ENCODE measurements around the gene PPP1R1C.
A peak's percentile ranks its signal among the peaks of the same experiment; 100 is the strongest.

The PPP1R1C gene

GRCh38 chr2:181984060-181984459 lies 1.6 kb upstream of the PPP1R1C start:
- Histone ChIP-seq H3K4me1 (ENCODE audit: insufficient read depth, low read length) (peaks cover 8% of the 10 kb centered on the region), H3K9me3 (ENCODE audit: low read length) (no peaks in the 10 kb centered on the region), H3K4me3 (ENCODE audit: low read length) (no peak overlapping the region), H3K27me3 (ENCODE audit: insufficient read depth, low read length) (no peaks in the 10 kb centered on the region), H2AFZ (ENCODE audit: low read depth, low read length) (no peak overlapping the region), H3K36me3 (ENCODE audit: insufficient read depth, low read length) (no peaks in the 10 kb centered on the region)

DNA sequence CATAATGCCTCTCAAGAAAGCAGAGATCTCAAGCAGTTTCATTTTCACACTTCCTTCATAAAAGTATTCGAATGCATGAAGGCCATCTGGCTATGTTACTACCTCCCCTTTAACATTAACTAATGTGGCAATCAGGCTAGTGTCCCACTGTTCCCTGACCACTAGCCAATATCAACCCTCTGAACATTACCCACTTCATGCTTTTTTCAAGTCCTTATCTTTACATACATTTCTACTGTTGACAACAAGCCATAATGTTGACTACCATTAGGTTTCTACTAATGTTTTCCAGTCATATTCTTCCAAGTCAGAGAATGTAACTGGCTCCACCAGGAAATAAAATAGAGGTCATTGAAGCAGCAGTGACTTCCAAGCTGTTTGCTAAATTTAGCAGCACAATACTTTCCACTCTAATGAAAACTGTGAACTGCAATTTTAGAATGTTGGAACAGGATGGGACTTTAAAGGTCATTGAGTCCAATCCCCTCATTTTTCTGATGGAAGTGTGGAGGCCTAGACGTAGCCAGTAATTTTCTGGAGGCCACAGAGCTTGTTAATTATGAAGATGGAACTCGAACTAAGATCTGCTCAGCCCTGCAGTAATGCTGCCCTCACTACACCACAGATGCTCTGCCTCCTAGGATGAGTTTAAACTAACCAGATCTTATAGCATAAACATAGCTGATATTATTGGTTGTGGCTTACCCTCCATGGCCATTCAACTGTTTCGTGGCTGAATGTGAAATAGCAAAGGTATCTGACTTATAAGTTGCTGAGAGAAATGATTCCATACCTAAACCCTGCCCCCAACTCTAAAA lies 630 bp upstream of the PPP1R1C start:
- Histone ChIP-seq H3K4me3 (ENCODE audit: low read length) (no peak overlapping the region), H3K4me1 (ENCODE audit: insufficient read depth, low read length) (peaks cover 8% of the 10 kb centered on the region), H2AFZ (ENCODE audit: low read depth, low read length) (peak overlapping the region; percentile 1), H3K27me3 (ENCODE audit: insufficient read depth, low read length) (no peaks in the 10 kb centered on the region), H3K9me3 (ENCODE audit: low read length) (no peaks in the 10 kb centered on the region), H3K36me3 (ENCODE audit: insufficient read depth, low read length) (no peaks in the 10 kb centered on the region)

DNA sequence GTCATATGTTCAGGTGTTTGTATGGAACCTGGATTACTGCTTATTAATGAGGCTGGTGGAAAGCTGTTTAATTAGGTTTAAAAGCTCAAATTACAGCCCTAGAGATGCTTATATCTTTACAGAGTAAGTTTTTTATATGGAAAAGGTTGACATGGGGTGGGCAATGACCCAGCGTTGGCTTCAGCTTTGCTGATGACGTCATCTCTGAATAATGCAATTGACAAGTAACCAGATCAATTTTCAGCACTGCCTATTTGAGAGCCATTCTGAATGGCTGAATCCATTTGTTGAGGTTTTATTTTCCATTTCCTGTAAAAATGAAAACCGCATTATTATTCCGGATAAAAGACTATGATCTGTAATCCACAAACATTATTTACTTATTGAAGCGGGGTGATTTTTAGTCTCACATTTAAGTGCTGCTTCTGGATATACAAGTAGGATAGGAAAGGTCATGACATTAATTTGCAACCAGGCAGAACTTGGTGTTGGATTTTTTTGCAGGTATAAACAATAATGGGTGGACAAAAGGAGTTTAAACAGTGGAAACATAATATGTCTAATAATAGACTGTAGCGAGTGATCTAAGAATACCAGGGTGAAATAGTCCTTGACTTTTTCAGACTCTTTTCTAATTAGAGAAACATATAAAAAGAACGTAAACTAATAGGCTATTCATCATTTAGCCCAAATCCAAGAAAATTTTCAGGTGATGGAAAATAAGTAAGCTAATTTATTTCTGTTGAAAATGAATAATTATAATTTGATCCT lies 2.7 kb downstream of the PPP1R1C start:
- Histone ChIP-seq H3K4me1 (ENCODE audit: insufficient read depth, low read length) (peaks cover 8% of the 10 kb centered on the region), H3K9me3 (ENCODE audit: low read length) (no peaks in the 10 kb centered on the region), H3K4me3 (ENCODE audit: low read length) (no peak overlapping the region), H3K27me3 (ENCODE audit: insufficient read depth, low read length) (no peaks in the 10 kb centered on the region), H3K36me3 (ENCODE audit: insufficient read depth, low read length) (no peaks in the 10 kb centered on the region), H2AFZ (ENCODE audit: low read depth, low read length) (no peak overlapping the region)

- Histone ChIP-seq H3K36me3 (ENCODE audit: insufficient read depth, low read length) (no peaks in the 10 kb centered on the region), H2AFZ (ENCODE audit: low read depth, low read length) (no peak overlapping the region), H3K9me3 (ENCODE audit: low read length) (no peaks in the 10 kb centered on the region), H3K4me3 (ENCODE audit: low read length) (no peak overlapping the region), H3K4me1 (ENCODE audit: insufficient read depth, low read length) (peaks cover 8% of the 10 kb centered on the region), H3K27me3 (ENCODE audit: insufficient read depth, low read length) (no peaks in the 10 kb centered on the region)
These were observed 3.4 kb downstream of the PPP1R1C start for GRCh38 chr2:181989099-181989498.

GRCh38 chr2:181991171-181991885 lies 5.7 kb downstream of the PPP1R1C start:
- Histone ChIP-seq H3K27me3 (ENCODE audit: insufficient read depth, low read length) (no peaks in the 10 kb centered on the region), H2AFZ (ENCODE audit: low read depth, low read length) (no peak overlapping the region), H3K4me1 (ENCODE audit: insufficient read depth, low read length) (no peaks in the 10 kb centered on the region), H3K4me3 (ENCODE audit: low read length) (no peak overlapping the region), H3K36me3 (ENCODE audit: insufficient read depth, low read length) (no peaks in the 10 kb centered on the region), H3K9me3 (ENCODE audit: low read length) (no peaks in the 10 kb centered on the region)

- Histone ChIP-seq H3K36me3 (ENCODE audit: insufficient read depth, low read length) (no peaks in the 10 kb centered on the region), H3K9me3 (ENCODE audit: low read length) (no peaks in the 10 kb centered on the region), H2AFZ (ENCODE audit: low read depth, low read length) (no peak overlapping the region), H3K4me3 (ENCODE audit: low read length) (no peak overlapping the region), H3K4me1 (ENCODE audit: insufficient read depth, low read length) (no peaks in the 10 kb centered on the region), H3K27me3 (ENCODE audit: insufficient read depth, low read length) (no peaks in the 10 kb centered on the region)
These were observed 7.1 kb downstream of the PPP1R1C start for GRCh38 chr2:181992776-181993175.

GRCh38 chr2:181995289-181995688 lies 9.6 kb downstream of the PPP1R1C start:
- H3K4me3 ChIP-seq (ENCODE audit: low read length): no peak overlapping the region
- no peaks in the 10 kb centered on the region for H3K27me3 ChIP-seq (ENCODE audit: insufficient read depth, low read length)
- H3K4me1 ChIP-seq (ENCODE audit: insufficient read depth, low read length): no peaks in the 10 kb centered on the region
- H2AFZ ChIP-seq (ENCODE audit: low read depth, low read length): no peak overlapping the region
- no peaks in the 10 kb centered on the region for H3K36me3 ChIP-seq (ENCODE audit: insufficient read depth, low read length)
- no peaks in the 10 kb centered on the region for H3K9me3 ChIP-seq (ENCODE audit: low read length)

DNA sequence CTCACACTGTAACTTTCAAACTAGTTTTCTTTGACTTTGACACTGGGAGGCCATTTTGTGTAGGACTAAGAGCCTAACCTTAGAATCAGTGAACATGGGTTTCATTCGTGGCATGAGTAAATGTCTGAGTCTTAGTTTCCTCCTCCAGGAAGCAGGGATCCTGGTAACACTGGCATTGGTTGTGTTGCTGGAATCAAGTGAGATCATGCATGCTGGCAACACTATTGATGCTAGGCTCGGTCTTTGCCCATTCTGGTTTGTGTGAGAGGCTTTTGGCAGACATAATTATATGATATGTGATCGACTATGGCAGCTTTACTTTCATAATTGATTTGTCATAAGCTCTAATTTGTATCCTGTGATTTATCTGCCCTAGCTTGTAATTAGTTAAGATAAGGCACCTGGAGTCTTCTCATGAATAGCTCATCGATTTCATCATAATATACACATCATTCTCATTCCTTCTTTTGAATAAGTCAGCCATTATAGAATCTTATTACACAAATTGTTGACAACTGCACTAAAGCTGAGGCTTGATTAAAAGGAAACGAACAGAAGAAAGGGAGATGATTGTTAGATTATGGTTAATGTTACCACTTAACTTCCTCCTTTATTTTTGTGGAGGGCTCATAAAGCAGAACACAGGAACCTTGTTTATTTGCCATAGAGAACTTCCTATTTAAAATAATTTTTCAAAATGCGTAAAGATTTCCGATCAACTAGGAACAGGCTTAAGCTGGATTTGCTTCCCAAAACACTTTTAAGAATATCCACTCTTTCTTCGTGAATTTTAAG lies 12.6 kb downstream of the PPP1R1C start:
- Histone ChIP-seq H3K36me3 (ENCODE audit: insufficient read depth, low read length) (no peaks in the 10 kb centered on the region), H3K4me3 (ENCODE audit: low read length) (no peak overlapping the region), H3K4me1 (ENCODE audit: insufficient read depth, low read length) (no peaks in the 10 kb centered on the region), H3K27me3 (ENCODE audit: insufficient read depth, low read length) (no peaks in the 10 kb centered on the region), H2AFZ (ENCODE audit: low read depth, low read length) (no peak overlapping the region), H3K9me3 (ENCODE audit: low read length) (no peaks in the 10 kb centered on the region)

DNA sequence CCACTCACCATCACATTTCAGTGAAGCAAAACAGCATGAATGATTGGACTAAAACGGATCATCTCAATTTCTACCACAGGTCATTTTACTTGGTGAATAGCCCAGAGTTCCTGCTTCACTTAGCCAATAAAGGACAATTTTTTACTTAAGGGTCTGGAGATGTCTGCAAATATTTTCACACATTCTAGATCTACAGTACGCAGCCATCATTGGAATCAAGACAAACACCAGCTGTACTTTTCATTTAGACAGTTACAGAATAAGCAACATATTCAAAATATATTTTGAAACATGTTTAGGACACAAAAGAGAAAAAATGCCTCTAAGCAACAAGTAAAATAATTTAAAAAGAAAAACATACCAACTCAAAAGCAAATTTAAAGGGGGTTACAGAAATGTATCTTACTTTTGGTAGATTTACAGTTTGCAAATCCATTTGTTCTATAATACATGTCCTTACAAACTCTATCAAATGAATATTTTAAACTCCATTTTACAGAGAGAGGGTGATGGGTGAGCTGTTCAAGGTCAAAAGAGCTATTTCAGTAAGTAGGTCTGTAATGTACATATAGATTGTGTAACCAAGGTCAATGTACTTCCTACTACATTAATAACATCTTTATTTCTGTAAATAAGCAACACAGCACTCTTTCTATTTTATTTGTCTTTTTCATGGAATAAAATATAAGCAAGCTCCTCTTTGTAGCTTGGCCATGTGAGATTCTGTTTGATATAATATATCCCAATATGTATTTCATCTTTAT lies 13.4 kb downstream of the PPP1R1C start:
- Histone ChIP-seq H3K4me3 (ENCODE audit: low read length) (no peak overlapping the region), H3K36me3 (ENCODE audit: insufficient read depth, low read length) (no peaks in the 10 kb centered on the region), H3K9me3 (ENCODE audit: low read length) (no peaks in the 10 kb centered on the region), H3K27me3 (ENCODE audit: insufficient read depth, low read length) (no peaks in the 10 kb centered on the region), H2AFZ (ENCODE audit: low read depth, low read length) (no peak overlapping the region), H3K4me1 (ENCODE audit: insufficient read depth, low read length) (no peaks in the 10 kb centered on the region)

- no peaks in the 10 kb centered on the region for H3K9me3 ChIP-seq (ENCODE audit: low read length)
These were observed 14.3 kb downstream of the PPP1R1C start for GRCh38 chr2:181999911-182000310.

DNA sequence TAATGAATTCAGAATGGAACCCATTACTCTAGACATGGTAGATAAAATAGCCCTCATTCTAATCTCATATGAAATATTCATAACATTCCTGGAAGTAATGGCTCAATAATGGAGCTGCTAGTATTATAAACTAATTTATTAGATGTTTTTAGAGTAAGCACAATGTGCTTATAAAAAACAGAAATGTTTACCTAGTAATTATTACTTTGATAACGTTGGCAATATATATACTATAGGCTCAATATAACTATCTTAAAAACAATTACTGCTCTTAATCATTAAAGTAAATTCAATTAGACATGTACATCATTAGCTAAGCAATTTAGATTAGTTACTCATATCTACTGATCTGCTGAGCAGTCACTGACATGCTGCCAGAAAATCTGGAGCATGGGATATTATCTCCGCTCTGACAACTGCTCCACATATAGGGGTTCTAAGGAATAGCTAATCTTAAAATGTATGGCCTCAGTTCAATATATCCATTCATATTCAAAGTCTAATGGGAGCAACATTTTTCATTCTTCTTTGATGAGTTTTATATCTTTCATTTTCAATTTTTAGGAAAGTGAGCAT lies 19.4 kb downstream of the PPP1R1C start:
- Histone ChIP-seq H3K4me1 (ENCODE audit: insufficient read depth, low read length) (no peaks in the 10 kb centered on the region), H3K27me3 (ENCODE audit: insufficient read depth, low read length) (no peaks in the 10 kb centered on the region), H2AFZ (ENCODE audit: low read depth, low read length) (no peak overlapping the region), H3K4me3 (ENCODE audit: low read length) (no peak overlapping the region), H3K9me3 (ENCODE audit: low read length) (no peaks in the 10 kb centered on the region), H3K36me3 (ENCODE audit: insufficient read depth, low read length) (no peaks in the 10 kb centered on the region)

More at GRCh38 chr2:181999911-182000310, 14.3 kb downstream of the PPP1R1C start:
- H3K27me3 ChIP-seq (ENCODE audit: insufficient read depth, low read length): no peaks in the 10 kb centered on the region
- H3K4me1 ChIP-seq (ENCODE audit: insufficient read depth, low read length): no peaks in the 10 kb centered on the region
- H3K4me3 ChIP-seq (ENCODE audit: low read length): no peak overlapping the region
- no peak overlapping the region for H2AFZ ChIP-seq (ENCODE audit: low read depth, low read length)
- H3K36me3 ChIP-seq (ENCODE audit: insufficient read depth, low read length): no peaks in the 10 kb centered on the region

Measured in neuron (in vitro differentiated cells).